HCT116 (cell line): ENCODE results near the gene TTC39C. TPM values are rescaled to one million over a fixed set of nuclear protein-coding genes. Genes with fewer than 3 reads are reported as not detected.

ENCODE experiments used
- ATAC-seq: fragments of 200-7000 bp; cut with Tn5 transposase; 2 replicates; pipeline ENCODE4 v1.9.1; 2020; ENCODE audit warnings: mild to moderate bottlenecking, moderate library complexity
- BruUV-seq: library from RNA; stranded (reverse); fragments of 400-500 nt; replicated peaks from 2 replicates; lab custom pipeline; 2021; lab: Mats Ljungman, UMichigan
- CTCF ChIA-PET: fragments of 300-600 bp; sonication (Branson Sonifier 250); formaldehyde crosslinking; loops from one replicate; lab custom pipeline; 2021; ENCODE audit warnings: antibody characterized with exemption; lab: Charles Lee
- POLR2A ChIA-PET: fragments of 300-600, 350-600 bp; sonication (Branson Sonifier 250); formaldehyde crosslinking; loops from one replicate; lab custom pipeline; 2021; ENCODE audit warnings: antibody characterized with exemption; lab: Charles Lee
- RAD21 ChIA-PET, 2 experiments: fragments of 300-600 bp; sonication (Branson Sonifier 250); formaldehyde crosslinking; loops; one replicate each; lab custom pipeline; 2023; ENCODE audit warnings: low total read pairs in 2 of 2; ENCODE audit not compliant: uncharacterized antibody in 2 of 2, unreplicated experiment in 2 of 2, low non-redundant PET in 1 of 2; lab: Charles Lee
- DNase-seq: peaks from one replicate; pipeline ENCODE4 v3.0.0-alpha.2; 2010; ENCODE audit warnings: low read depth, low spot score
- H2AFZ ChIP-seq: fragments of 200-600 bp; shearing (Covaris generic), sonication (generic); 2 replicates; pipeline ENCODE4 v1.6.1; 2017; ENCODE audit warnings: low read depth, mixed run types, mixed read lengths, antibody characterized with exemption, low read length; ENCODE audit not compliant: poor library complexity, severe bottlenecking
- H3K27ac ChIP-seq: 2 replicates; pipeline ENCODE4 v1.5.1; 2012; ENCODE audit warnings: low read depth, low read length
- H3K27me3 ChIP-seq: fragments of 200-600 bp; sonication (generic); 2 replicates; pipeline ENCODE4 v1.6.1; 2016; ENCODE audit warnings: mixed run types, low read length, mixed read lengths; ENCODE audit not compliant: insufficient read depth
- H3K36me3 ChIP-seq, 2 experiments: fragments of 200-500 bp in 1 of 2; fragments of 200-600 bp in 1 of 2; sonication (Bioruptor generic) in 1 of 2; sonication (generic) in 1 of 2; 2 replicates each; pipeline versions ENCODE4 v1.5.1 to v1.6.1; 2014 to 2016; ENCODE audit warnings: low read length in 2 of 2, inconsistent platforms in 1 of 2, mixed read lengths in 1 of 2, mixed run types in 1 of 2; ENCODE audit not compliant: insufficient read depth in 2 of 2, control insufficient read depth in 1 of 2
- H3K4me1 ChIP-seq, 2 experiments: fragments of 200-600 bp in 1 of 2; sonication (generic) in 1 of 2; 2 replicates each; pipeline versions ENCODE4 v1.5.1 to v1.6.1; 2012 to 2017; ENCODE audit warnings: low read length in 2 of 2, inconsistent platforms in 1 of 2, mild to moderate bottlenecking in 1 of 2, mixed read lengths in 1 of 2, mixed run types in 1 of 2, moderate library complexity in 1 of 2; ENCODE audit not compliant: insufficient read depth in 2 of 2, control insufficient read depth in 1 of 2
- H3K4me2 ChIP-seq: fragments of 200-600 bp; sonication (generic); 2 replicates; pipeline ENCODE4 v1.6.1; 2017; ENCODE audit warnings: mixed run types, low read length, mixed read lengths
- H3K4me3 ChIP-seq, 2 experiments: fragments of 200-600 bp in 1 of 2; sonication (generic) in 1 of 2; replicated peaks in 1 of 2; 2 replicates each; pipeline ENCODE4 v1.5.1; 2011 to 2016; ENCODE audit warnings: low read length in 2 of 2, control low read depth in 1 of 2, low read depth in 1 of 2, mild to moderate bottlenecking in 1 of 2, mixed read lengths in 1 of 2, mixed run types in 1 of 2
- H3K79me2 ChIP-seq: fragments of 200-600 bp; sonication (generic); 2 replicates; pipeline ENCODE4 v1.6.1; 2017; ENCODE audit warnings: mild to moderate bottlenecking, mixed run types, low read length, moderate library complexity, mixed read lengths; ENCODE audit not compliant: insufficient read depth
- H3K9ac ChIP-seq: fragments of 200-600 bp; sonication (generic); 2 replicates; pipeline ENCODE4 v1.6.1; 2016; ENCODE audit warnings: low read length, mixed read lengths
- H3K9me2 ChIP-seq: fragments of 200-600 bp; sonication (generic), shearing (Covaris generic); 2 replicates; pipeline ENCODE4 v1.6.1; 2017; ENCODE audit warnings: mixed run types, mild to moderate bottlenecking, moderate library complexity; ENCODE audit not compliant: insufficient read depth
- H3K9me3 ChIP-seq, 2 experiments: fragments of 200-500 bp in 1 of 2; fragments of 200-600 bp in 1 of 2; sonication (Bioruptor generic) in 1 of 2; sonication (generic) in 1 of 2; 2 replicates each; pipeline ENCODE4 v1.6.1; 2014 to 2017; ENCODE audit warnings: low read length in 2 of 2, mixed read lengths in 2 of 2, inconsistent platforms in 1 of 2, low read depth in 1 of 2, mild to moderate bottlenecking in 1 of 2, mixed run types in 1 of 2, moderate library complexity in 1 of 2; ENCODE audit not compliant: control insufficient read depth in 1 of 2, insufficient read depth in 1 of 2
- H4K20me1 ChIP-seq: fragments of 200-600 bp; sonication (generic), shearing (Covaris generic); 2 replicates; pipeline ENCODE4 v1.6.1; 2017; ENCODE audit warnings: mixed run types, mild to moderate bottlenecking, moderate library complexity; ENCODE audit not compliant: insufficient read depth
- CEBPB ChIP-seq: IDR thresholded peaks from 2 replicates; pipeline ENCODE4 v1.6.1; 2012; ENCODE audit warnings: low read depth
- EGR1 ChIP-seq: IDR thresholded peaks from 2 replicates; pipeline ENCODE4 v1.6.1; 2012; ENCODE audit warnings: low read depth
- ELF1 ChIP-seq: IDR thresholded peaks from 2 replicates; pipeline ENCODE4 v1.6.1; 2012; ENCODE audit warnings: low read depth, borderline replicate concordance
- EZH2 ChIP-seq: fragments of 200-600 bp; sonication (generic); IDR thresholded peaks from 2 replicates; pipeline ENCODE4 v1.6.1; 2017; ENCODE audit warnings: antibody characterized with exemption, mixed run types
- EZH2phosphoT487 ChIP-seq: fragments of 200-600 bp; IDR thresholded peaks from 2 replicates; pipeline ENCODE4 v1.6.1; 2018; ENCODE audit warnings: antibody characterized with exemption, borderline replicate concordance
- FOSL1 ChIP-seq: IDR thresholded peaks from 2 replicates; pipeline ENCODE4 v1.6.1; 2012; ENCODE audit warnings: low read depth
- JUND ChIP-seq: IDR thresholded peaks from 2 replicates; pipeline ENCODE4 v1.6.1; 2012
- POLR2AphosphoS5 ChIP-seq: IDR thresholded peaks from 2 replicates; pipeline ENCODE4 v1.6.1; 2011; ENCODE audit warnings: mild to moderate bottlenecking, low read depth, low read length, moderate library complexity
- SIN3A ChIP-seq: IDR thresholded peaks from 2 replicates; pipeline ENCODE4 v1.6.1; 2012; ENCODE audit warnings: low read depth
- SP1 ChIP-seq: IDR thresholded peaks from 2 replicates; pipeline ENCODE4 v1.6.1; 2012; ENCODE audit warnings: low read depth
- SRF ChIP-seq: IDR thresholded peaks from 2 replicates; pipeline ENCODE4 v1.6.1; 2012; ENCODE audit warnings: low read depth
- YY1 ChIP-seq: IDR thresholded peaks from 2 replicates; pipeline ENCODE4 v1.6.1; 2011; ENCODE audit warnings: low read length, low read depth, moderate library complexity, mild to moderate bottlenecking; ENCODE audit not compliant: insufficient replicate concordance; ENCODE audit errors: extremely low read depth
- intact Hi-C: fragments of 100-400 bp; cut with micrococcal nuclease; formaldehyde crosslinking; loops from 2 replicates; pipeline ENCODE4 v1.10.0; 2022
- total RNA-seq: library from RNA; stranded (reverse); gene quantifications from one replicate; pipeline ENCODE4 v1.2.1, GENCODE V29; 2021; ENCODE audit not compliant: unreplicated experiment
- TF ChIP-seq, protein P1 (sequence below): IDR thresholded peaks from 2 replicates; pipeline ENCODE4 v1.6.1; 2012
- TF ChIP-seq, protein P2 (sequence below), 3 experiments: fragments of 200-600 bp in 1 of 3; sonication (generic) in 1 of 3; IDR thresholded peaks in 2 of 3; conservative IDR thresholded peaks in 1 of 3; 2 replicates each; pipeline ENCODE4 v1.5.1; 2012 to 2017; ENCODE audit warnings: low read depth in 2 of 3, low read length in 2 of 3, antibody characterized with exemption in 1 of 3, borderline replicate concordance in 1 of 3, control low read depth in 1 of 3, mild to moderate bottlenecking in 1 of 3, mixed read lengths in 1 of 3, mixed run types in 1 of 3, moderate library complexity in 1 of 3; ENCODE audit not compliant: insufficient read depth in 1 of 3

Gene TTC39C
- total RNA-seq, 1 experiment from 2014 or later: 24.8 TPM

DNA sequence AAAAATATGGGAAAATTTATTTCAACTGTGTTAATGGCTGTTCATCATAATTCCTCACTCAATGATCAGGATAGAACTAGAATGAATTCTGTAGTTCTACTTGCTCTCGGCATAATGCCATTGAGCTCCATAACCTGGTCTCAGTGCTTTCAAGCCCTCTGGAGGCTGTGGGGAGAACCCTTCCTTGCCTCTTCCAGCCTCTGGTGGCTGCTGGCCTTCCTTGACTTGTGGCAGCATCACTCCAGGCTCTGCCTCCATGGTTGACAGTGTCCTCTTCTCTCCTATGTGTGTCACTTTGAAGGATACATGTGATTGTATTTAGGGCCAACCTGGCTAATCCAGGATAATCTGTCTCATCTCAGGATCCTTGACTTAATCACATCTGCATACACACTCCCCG lies 97.4 kb downstream of the TTC39C start:
- ChIA-PET CTCF (interaction anchor here (1.3 to 1.7 kb wide), 2 partner anchors 96 to 98 kb away, joined by 4 read pairs; partner anchors contain the start of gene TTC39C), POLR2A (no interaction called here), RAD21 (no interaction called here)
- peak overlapping the region; percentile 79 for H3K4me2 ChIP-seq
- DNase-seq (peak; percentile 7), ATAC-seq (no peak)
- TF ChIP-seq, protein P1, sequence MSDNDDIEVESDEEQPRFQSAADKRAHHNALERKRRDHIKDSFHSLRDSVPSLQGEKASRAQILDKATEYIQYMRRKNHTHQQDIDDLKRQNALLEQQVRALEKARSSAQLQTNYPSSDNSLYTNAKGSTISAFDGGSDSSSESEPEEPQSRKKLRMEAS: no peak
- TF ChIP-seq, protein P2, sequence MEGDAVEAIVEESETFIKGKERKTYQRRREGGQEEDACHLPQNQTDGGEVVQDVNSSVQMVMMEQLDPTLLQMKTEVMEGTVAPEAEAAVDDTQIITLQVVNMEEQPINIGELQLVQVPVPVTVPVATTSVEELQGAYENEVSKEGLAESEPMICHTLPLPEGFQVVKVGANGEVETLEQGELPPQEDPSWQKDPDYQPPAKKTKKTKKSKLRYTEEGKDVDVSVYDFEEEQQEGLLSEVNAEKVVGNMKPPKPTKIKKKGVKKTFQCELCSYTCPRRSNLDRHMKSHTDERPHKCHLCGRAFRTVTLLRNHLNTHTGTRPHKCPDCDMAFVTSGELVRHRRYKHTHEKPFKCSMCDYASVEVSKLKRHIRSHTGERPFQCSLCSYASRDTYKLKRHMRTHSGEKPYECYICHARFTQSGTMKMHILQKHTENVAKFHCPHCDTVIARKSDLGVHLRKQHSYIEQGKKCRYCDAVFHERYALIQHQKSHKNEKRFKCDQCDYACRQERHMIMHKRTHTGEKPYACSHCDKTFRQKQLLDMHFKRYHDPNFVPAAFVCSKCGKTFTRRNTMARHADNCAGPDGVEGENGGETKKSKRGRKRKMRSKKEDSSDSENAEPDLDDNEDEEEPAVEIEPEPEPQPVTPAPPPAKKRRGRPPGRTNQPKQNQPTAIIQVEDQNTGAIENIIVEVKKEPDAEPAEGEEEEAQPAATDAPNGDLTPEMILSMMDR (IDR thresholded peaks at IDR 0.05 in 2 of 3, conservative IDR thresholded peaks at IDR 0.05 in 1 of 3; ENCODE audit: borderline replicate concordance in 1 of 3, insufficient read depth in 1 of 3, low read depth in 2 of 3, low read length in 2 of 3): peak in 2 of 3 experiments; percentile 20 to 41; a peak in 3 of 6 replicates
- H3K4me3 ChIP-seq: no peak overlapping the region
- H3K4me1 ChIP-seq: peaks cover 18 to 22% of the 10 kb centered on the region in 2 experiments
- 0 out of 2 replicates have a peak overlapping the region, but pooled peaks have one; percentile 44 for H3K9ac ChIP-seq
- no peaks in the 10 kb centered on the region for H3K36me3 ChIP-seq
- no peak overlapping the region for H2AFZ ChIP-seq
- intact Hi-C loops: loop anchor here (5.0 to 10.0 kb wide), 4 partner anchors 35 to 617 kb away; partner anchors contain the start of gene TTC39C
- no peaks in the 10 kb centered on the region for H3K9me3 ChIP-seq
- no peaks in the 10 kb centered on the region for H3K9me2 ChIP-seq
- no TSS peak for BruUV-seq
- H4K20me1 ChIP-seq: no peaks in the 10 kb centered on the region
- H3K27me3 ChIP-seq: no peaks in the 10 kb centered on the region
- H3K27ac ChIP-seq: peak overlapping the region; percentile 51; the same call in 1 of the 2 replicates
- no peaks in the 10 kb centered on the region for H3K79me2 ChIP-seq

DNA sequence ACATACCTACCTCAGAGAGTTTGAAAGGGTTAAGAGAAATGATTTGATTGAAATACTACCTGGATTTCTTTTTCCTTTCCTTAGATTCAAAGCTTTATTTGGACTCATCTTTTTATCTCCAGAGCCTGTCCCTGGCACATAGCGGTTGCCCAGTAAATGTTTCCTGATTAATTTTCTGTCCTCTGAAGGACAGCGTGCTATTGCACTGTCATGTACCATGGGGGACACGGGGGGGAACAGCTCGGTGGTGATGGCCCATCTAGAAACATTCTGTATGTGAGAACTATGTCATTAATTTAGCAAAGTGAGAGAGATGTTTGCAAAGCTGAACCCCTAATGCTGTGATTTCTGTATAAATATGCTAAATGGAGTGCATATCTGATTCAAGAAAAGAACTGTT lies 97.9 kb downstream of the TTC39C start:
- no TSS peak for BruUV-seq
- ChIA-PET CTCF (interaction anchor here (1.3 to 1.7 kb wide), 2 partner anchors 96 to 98 kb away, joined by 4 read pairs; partner anchors contain the start of gene TTC39C), RAD21 (no interaction called here), POLR2A (no interaction called here)
- Histone ChIP-seq H3K4me3 (peak overlapping the region in 1 of 2 experiments; percentile 44; a peak in 2 of 4 replicates), H3K4me2 (peak overlapping the region; percentile 79), H3K79me2 (no peaks in the 10 kb centered on the region), H3K4me1 (peaks cover 18 to 22% of the 10 kb centered on the region in 2 experiments), H2AFZ (no peak overlapping the region), H4K20me1 (no peaks in the 10 kb centered on the region), H3K9ac (peak overlapping the region; percentile 44), H3K9me3 (no peaks in the 10 kb centered on the region), H3K27me3 (no peaks in the 10 kb centered on the region), H3K27ac (peak overlapping the region; percentile 51), H3K36me3 (no peaks in the 10 kb centered on the region), H3K9me2 (no peaks in the 10 kb centered on the region)
- no peak for ATAC-seq
- no peak for TF ChIP-seq YY1
- TF ChIP-seq ELF1: no peak
- no peak for TF ChIP-seq EZH2
- TF ChIP-seq EZH2phosphoT487: no peak
- no peak for TF ChIP-seq FOSL1
- TF ChIP-seq POLR2AphosphoS5: no peak
- no peak for TF ChIP-seq CEBPB
- no peak for TF ChIP-seq SRF
- TF ChIP-seq SIN3A: no peak
- no peak; the same call in 1 of the 2 replicates for TF ChIP-seq SP1
- TF ChIP-seq, protein P2 (IDR thresholded peaks at IDR 0.05 in 2 of 3, conservative IDR thresholded peaks at IDR 0.05 in 1 of 3; ENCODE audit: borderline replicate concordance in 1 of 3, insufficient read depth in 1 of 3, low read depth in 2 of 3, low read length in 2 of 3): no peak
- TF ChIP-seq EGR1: no peak
- no peak for TF ChIP-seq JUND
- no peak for DNase-seq
- intact Hi-C loops: loop anchor here (5.0 to 10.0 kb wide), 4 partner anchors 35 to 618 kb away; partner anchors contain the start of gene TTC39C
